ENCODE results near the gene CCDC3. TPM values are rescaled to one million over a fixed set of nuclear protein-coding genes. Genes with fewer than 3 reads are reported as not detected.

The CCDC3 gene
- total and polyA plus RNA-seq, 3 donors from 2014 or later: 30.6 to 35.5 (median 33.3) TPM

DNA sequence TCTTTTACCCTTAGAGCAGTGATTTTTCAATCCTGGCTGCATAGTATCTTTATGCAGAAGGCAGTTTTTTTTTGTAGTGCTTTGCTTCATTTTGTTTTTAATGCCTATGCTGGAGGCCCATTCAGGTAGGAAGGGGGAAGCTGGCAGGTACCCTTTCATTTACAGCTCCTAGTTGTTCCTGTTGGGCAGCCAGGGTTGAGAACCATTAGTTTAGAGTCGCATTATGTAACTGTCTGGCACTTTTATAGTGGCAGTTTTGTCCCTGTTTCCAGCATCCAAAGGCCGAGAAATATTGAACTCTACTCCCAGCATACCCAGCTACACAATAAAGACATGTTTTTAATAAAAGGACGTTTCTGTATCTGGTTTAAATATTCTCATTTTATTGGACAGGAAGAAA is 110.6 kb downstream of the CCDC3 start:
- H3K27me3 ChIP-seq: no peaks in the 10 kb centered on the region
- TF ChIP-seq, protein P1, sequence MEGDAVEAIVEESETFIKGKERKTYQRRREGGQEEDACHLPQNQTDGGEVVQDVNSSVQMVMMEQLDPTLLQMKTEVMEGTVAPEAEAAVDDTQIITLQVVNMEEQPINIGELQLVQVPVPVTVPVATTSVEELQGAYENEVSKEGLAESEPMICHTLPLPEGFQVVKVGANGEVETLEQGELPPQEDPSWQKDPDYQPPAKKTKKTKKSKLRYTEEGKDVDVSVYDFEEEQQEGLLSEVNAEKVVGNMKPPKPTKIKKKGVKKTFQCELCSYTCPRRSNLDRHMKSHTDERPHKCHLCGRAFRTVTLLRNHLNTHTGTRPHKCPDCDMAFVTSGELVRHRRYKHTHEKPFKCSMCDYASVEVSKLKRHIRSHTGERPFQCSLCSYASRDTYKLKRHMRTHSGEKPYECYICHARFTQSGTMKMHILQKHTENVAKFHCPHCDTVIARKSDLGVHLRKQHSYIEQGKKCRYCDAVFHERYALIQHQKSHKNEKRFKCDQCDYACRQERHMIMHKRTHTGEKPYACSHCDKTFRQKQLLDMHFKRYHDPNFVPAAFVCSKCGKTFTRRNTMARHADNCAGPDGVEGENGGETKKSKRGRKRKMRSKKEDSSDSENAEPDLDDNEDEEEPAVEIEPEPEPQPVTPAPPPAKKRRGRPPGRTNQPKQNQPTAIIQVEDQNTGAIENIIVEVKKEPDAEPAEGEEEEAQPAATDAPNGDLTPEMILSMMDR (IDR thresholded peaks at IDR 0.05): no peak
- no peak for TF ChIP-seq POLR2A (IDR thresholded peaks at IDR 0.05)
- DNase-seq: no peak
- no peaks in the 10 kb centered on the region for H3K36me3 ChIP-seq (ENCODE audit: low read depth, missing control alignments)
- WGBS, 2 donors: 78 to 87% methylated on average over 3 of the region's 3 CpGs
- no peak overlapping the region for H3K4me3 ChIP-seq
- H3K9me3 ChIP-seq: no peaks in the 10 kb centered on the region
- peaks cover 6% of the 10 kb centered on the region for H3K4me1 ChIP-seq
- no peak overlapping the region for H3K27ac ChIP-seq
- intact Hi-C loops (cut with DNase I; ENCODE audit: low total_unique reads): no loop called here

GRCh38 chr10:12888470-12888869 is 113.0 kb downstream of the CCDC3 start:
- Histone ChIP-seq H3K9me3 (no peaks in the 10 kb centered on the region), H3K27ac (peak overlapping the region; percentile 39 to 46), H3K36me3 (ENCODE audit: low read depth, missing control alignments) (no peaks in the 10 kb centered on the region), H3K4me3 (no peak overlapping the region), H3K4me1 (peaks cover 6% of the 10 kb centered on the region), H3K27me3 (no peaks in the 10 kb centered on the region)
- WGBS, 2 donors: 49 to 55% methylated on average over 2 of the region's 2 CpGs
- intact Hi-C loops (cut with DNase I; ENCODE audit: low total_unique reads): no loop called here
- DNase-seq: peak; percentile 58
- TF ChIP-seq, protein P1 (IDR thresholded peaks at IDR 0.05): no peak
- TF ChIP-seq POLR2A (IDR thresholded peaks at IDR 0.05): no peak

DNA sequence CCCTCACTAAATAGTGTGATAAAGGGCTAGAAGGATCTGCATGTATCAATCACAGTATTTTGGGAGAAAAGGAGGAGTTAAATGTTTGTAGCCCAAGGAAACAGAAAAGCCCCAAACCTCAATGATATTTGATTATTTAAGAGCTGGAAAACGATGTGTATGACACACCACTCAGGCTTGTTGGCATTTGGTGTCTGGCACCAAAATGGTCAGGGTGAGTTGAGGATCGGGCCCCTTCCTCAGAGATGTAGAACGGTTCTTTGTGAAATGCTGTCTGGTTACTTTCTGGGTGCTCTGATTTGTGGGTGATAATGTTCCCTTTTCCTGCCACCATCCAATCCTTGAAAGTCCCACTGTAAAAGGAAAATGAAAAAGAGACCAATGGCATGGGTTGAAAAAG is 113.7 kb downstream of the CCDC3 start:
- intact Hi-C loops (cut with DNase I; ENCODE audit: low total_unique reads): no loop called here
- no peaks in the 10 kb centered on the region for H3K9me3 ChIP-seq
- peak overlapping the region; percentile 39 to 46 for H3K27ac ChIP-seq
- H3K4me3 ChIP-seq: no peak overlapping the region
- peaks cover 6% of the 10 kb centered on the region for H3K4me1 ChIP-seq
- no peaks in the 10 kb centered on the region for H3K36me3 ChIP-seq (ENCODE audit: low read depth, missing control alignments)
- no peaks in the 10 kb centered on the region for H3K27me3 ChIP-seq
- TF ChIP-seq, protein P1 (IDR thresholded peaks at IDR 0.05): no peak
- TF ChIP-seq POLR2A (IDR thresholded peaks at IDR 0.05): no peak
- WGBS, 2 donors: 74 to 82% methylated on average over 3 of the region's 3 CpGs
- no peak for DNase-seq

GRCh38 chr10:12884851-12885250 is 116.7 kb downstream of the CCDC3 start:
- no peaks in the 10 kb centered on the region for H3K9me3 ChIP-seq
- no peak overlapping the region for H3K4me3 ChIP-seq
- H3K36me3 ChIP-seq (ENCODE audit: low read depth, missing control alignments): no peaks in the 10 kb centered on the region
- no peaks in the 10 kb centered on the region for H3K27me3 ChIP-seq
- 98 to 100% methylated on average over 5 to 6 of the region's 6 CpGs for WGBS, 2 donors
- intact Hi-C loops (cut with DNase I; ENCODE audit: low total_unique reads): no loop called here
- H3K4me1 ChIP-seq: peaks cover 12% of the 10 kb centered on the region
- TF ChIP-seq, protein P1 (IDR thresholded peaks at IDR 0.05): no peak
- no peak for TF ChIP-seq POLR2A (IDR thresholded peaks at IDR 0.05)
- no peak overlapping the region for H3K27ac ChIP-seq
- DNase-seq: no peak

DNA sequence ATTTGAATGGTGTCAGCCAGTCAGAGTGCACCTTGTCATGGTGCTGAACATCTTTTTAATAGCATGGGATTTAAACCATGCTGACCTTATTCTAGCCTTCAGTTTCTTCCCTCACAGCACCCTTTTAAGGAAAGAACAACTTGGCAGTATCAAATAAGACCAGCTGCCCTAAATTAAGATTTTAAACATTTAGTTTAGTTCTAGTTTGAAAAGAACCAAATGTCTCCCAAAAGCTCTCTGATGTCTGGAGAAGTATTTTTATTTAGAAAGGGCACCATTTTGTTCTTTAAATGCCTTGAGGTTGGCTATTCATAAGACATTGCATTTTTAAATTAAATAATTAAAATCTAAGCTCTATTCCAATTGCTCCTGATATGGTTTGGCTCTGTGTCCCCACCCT is 121.1 kb downstream of the CCDC3 start:
- Histone ChIP-seq H3K4me1 (peaks cover 6% of the 10 kb centered on the region), H3K27me3 (no peaks in the 10 kb centered on the region), H3K36me3 (ENCODE audit: low read depth, missing control alignments) (no peaks in the 10 kb centered on the region), H3K27ac (no peak overlapping the region), H3K4me3 (no peak overlapping the region), H3K9me3 (no peaks in the 10 kb centered on the region)
- intact Hi-C loops (cut with DNase I; ENCODE audit: low total_unique reads): no loop called here
- no peak for TF ChIP-seq POLR2A (IDR thresholded peaks at IDR 0.05)
- TF ChIP-seq, protein P1 (IDR thresholded peaks at IDR 0.05): no peak
- DNase-seq: no peak
